Transverse colon (tissue), 4 donors: ENCODE data around the gene GRIN2A. TPM values are rescaled to one million over a fixed set of nuclear protein-coding genes. Genes with fewer than 3 reads are reported as not detected.

Source experiments
- DNase-seq: peaks from one replicate; pipeline ENCODE4 v3.0.0-alpha.2; 2019
- H3K27ac ChIP-seq, 4 donors: fragments of 200-600 bp; sonication (generic); 2 replicates each; pipeline ENCODE4 v1.5.1; 2016 to 2018; ENCODE audit warnings: inconsistent platforms in 4 of 4
- H3K27me3 ChIP-seq: fragments of 200-600 bp; sonication (generic); 2 replicates; pipeline ENCODE4 v1.5.1; 2017; ENCODE audit warnings: inconsistent platforms
- H3K36me3 ChIP-seq, 4 donors: fragments of 200-600 bp; sonication (generic); 2 replicates each; pipeline ENCODE4 v1.5.1; 2017 to 2019; ENCODE audit warnings: inconsistent platforms in 4 of 4
- H3K4me1 ChIP-seq, 4 donors: fragments of 200-600 bp; sonication (generic); 2 replicates each; pipeline ENCODE4 v1.5.1; 2017 to 2020; ENCODE audit warnings: inconsistent platforms in 4 of 4
- H3K4me3 ChIP-seq, 4 donors: fragments of 200-600 bp; sonication (generic); 1 replicate in 1 of 4; 2 replicates in 3 of 4; pipeline versions ENCODE4 v1.5.1 to v1.6.1; 2017 to 2019; ENCODE audit warnings: inconsistent platforms in 4 of 4
- H3K9me3 ChIP-seq, 2 donors: fragments of 200-600 bp; sonication (generic); 2 replicates each; pipeline ENCODE4 v1.5.1; 2017 to 2019; ENCODE audit warnings: inconsistent platforms in 2 of 2
- EP300 ChIP-seq: sonication (generic); formaldehyde crosslinking; IDR thresholded peaks from one replicate; pipeline ENCODE4 v1.6.1; 2017; ENCODE audit warnings: antibody characterized with exemption, low read depth
- POLR2A ChIP-seq: fragments of 450-650 bp; IDR thresholded peaks from one replicate; pipeline ENCODE4 v1.6.1; 2016; ENCODE audit warnings: antibody characterized with exemption, mild to moderate bottlenecking, moderate library complexity
- POLR2AphosphoS5 ChIP-seq, 3 donors: sonication (generic); formaldehyde crosslinking; IDR thresholded peaks; one replicate each; pipeline ENCODE4 v1.6.1; 2016; ENCODE audit warnings: antibody characterized with exemption in 3 of 3
- WGBS, 2 donors: methylation state at CpG; one replicate each; pipeline ENCODE4 v1.1.5; 2018; ENCODE audit warnings: low coverage in 1 of 2; 5-methylcytosine and 5-hydroxymethylcytosine counted together
- in situ Hi-C, 4 donors: fragments of 200-750 bp; cut with MboI; loops; one replicate each; pipeline versions ENCODE4 v1.15.0 to v1.15.1; 2017; ENCODE audit warnings: low sequenced_read_pairs in 3 of 4, low pct_ligation_motif_present in 1 of 4, low pct_unique_long_range_greater_than_20kb in 1 of 4
- intact Hi-C: fragments of 100-400 bp; cut with DNase I; formaldehyde crosslinking; loops from one replicate; pipeline ENCODE4 v1.15.1; 2023; ENCODE audit warnings: low total_unique reads
- total RNA-seq, 4 donors: library from RNA; depleted of rRNA; stranded (reverse); fragments of >200 nt; gene quantifications; one replicate each; pipeline ENCODE4 v1.1.0, GENCODE V29; 2016
- TF ChIP-seq, protein P1 (sequence below), 5 experiments: fragments of 200-600 bp in 3 of 5; fragments of 450-650 bp in 2 of 5; sonication (generic) in 3 of 5; IDR thresholded peaks; 1 replicate in 2 of 5; 2 replicates in 3 of 5; pipeline ENCODE4 v1.5.1; 2016 to 2017; ENCODE audit warnings: antibody characterized with exemption in 5 of 5, inconsistent platforms in 3 of 5, mild to moderate bottlenecking in 2 of 5, moderate library complexity in 1 of 5

GRIN2A gene
- total RNA-seq, 4 donors from 2014 or later = 0.14 to 0.37 (median 0.18) TPM

GRCh38 chr16:9827062-9827752, 355.0 kb downstream of the GRIN2A start:
- TF ChIP-seq, protein P1, sequence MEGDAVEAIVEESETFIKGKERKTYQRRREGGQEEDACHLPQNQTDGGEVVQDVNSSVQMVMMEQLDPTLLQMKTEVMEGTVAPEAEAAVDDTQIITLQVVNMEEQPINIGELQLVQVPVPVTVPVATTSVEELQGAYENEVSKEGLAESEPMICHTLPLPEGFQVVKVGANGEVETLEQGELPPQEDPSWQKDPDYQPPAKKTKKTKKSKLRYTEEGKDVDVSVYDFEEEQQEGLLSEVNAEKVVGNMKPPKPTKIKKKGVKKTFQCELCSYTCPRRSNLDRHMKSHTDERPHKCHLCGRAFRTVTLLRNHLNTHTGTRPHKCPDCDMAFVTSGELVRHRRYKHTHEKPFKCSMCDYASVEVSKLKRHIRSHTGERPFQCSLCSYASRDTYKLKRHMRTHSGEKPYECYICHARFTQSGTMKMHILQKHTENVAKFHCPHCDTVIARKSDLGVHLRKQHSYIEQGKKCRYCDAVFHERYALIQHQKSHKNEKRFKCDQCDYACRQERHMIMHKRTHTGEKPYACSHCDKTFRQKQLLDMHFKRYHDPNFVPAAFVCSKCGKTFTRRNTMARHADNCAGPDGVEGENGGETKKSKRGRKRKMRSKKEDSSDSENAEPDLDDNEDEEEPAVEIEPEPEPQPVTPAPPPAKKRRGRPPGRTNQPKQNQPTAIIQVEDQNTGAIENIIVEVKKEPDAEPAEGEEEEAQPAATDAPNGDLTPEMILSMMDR (IDR thresholded peaks at IDR 0.05) = no peak
- no peak for TF ChIP-seq POLR2AphosphoS5 (IDR thresholded peaks at IDR 0.05)
- Histone ChIP-seq H3K27ac (no peak overlapping the region), H3K4me1 (no peaks in the 10 kb centered on the region), H3K27me3 (no peaks in the 10 kb centered on the region), H3K36me3 (no peaks in the 10 kb centered on the region), H3K9me3 (no peaks in the 10 kb centered on the region), H3K4me3 (no peak overlapping the region)
- 41 to 46% methylated on average over 7 to 9 of the region's 9 CpGs for WGBS, 2 donors
- DNase-seq = no peak
- in situ Hi-C loops = no loop called here
- intact Hi-C loops = no loop called here

GRCh38 chr16:9826656-9827055, 355.6 kb downstream of the GRIN2A start:
- Histone ChIP-seq H3K9me3 (no peaks in the 10 kb centered on the region), H3K4me3 (no peak overlapping the region), H3K4me1 (no peaks in the 10 kb centered on the region), H3K27me3 (no peaks in the 10 kb centered on the region), H3K36me3 (no peaks in the 10 kb centered on the region), H3K27ac (no peak overlapping the region)
- in situ Hi-C loops = no loop called here
- no peak for DNase-seq
- WGBS, 2 donors = 46 to 61% methylated on average over 2 of the region's 2 CpGs
- TF ChIP-seq EP300 (no peak), POLR2A (no peak), POLR2AphosphoS5 (IDR thresholded peaks at IDR 0.05) (no peak)
- TF ChIP-seq, protein P1 (IDR thresholded peaks at IDR 0.05) = no peak
- intact Hi-C loops = no loop called here

GRCh38 chr16:9824200-9825068, 357.8 kb downstream of the GRIN2A start:
- Histone ChIP-seq H3K27ac (no peak overlapping the region), H3K27me3 (no peaks in the 10 kb centered on the region), H3K9me3 (no peaks in the 10 kb centered on the region), H3K36me3 (no peaks in the 10 kb centered on the region), H3K4me1 (no peaks in the 10 kb centered on the region), H3K4me3 (no peak overlapping the region)
- intact Hi-C loops = no loop called here
- TF ChIP-seq EP300 (no peak), POLR2A (no peak), POLR2AphosphoS5 (IDR thresholded peaks at IDR 0.05) (no peak)
- TF ChIP-seq, protein P1 (IDR thresholded peaks at IDR 0.05) = no peak
- in situ Hi-C loops = no loop called here
- 74 to 76% methylated on average over 5 to 12 of the region's 12 CpGs for WGBS, 2 donors
- no peak for DNase-seq

- Histone ChIP-seq H3K27me3 (no peaks in the 10 kb centered on the region), H3K4me3 (no peak overlapping the region), H3K27ac (no peak overlapping the region), H3K36me3 (no peaks in the 10 kb centered on the region), H3K9me3 (no peaks in the 10 kb centered on the region), H3K4me1 (no peaks in the 10 kb centered on the region)
- intact Hi-C loops = no loop called here
- TF ChIP-seq, protein P1 (IDR thresholded peaks at IDR 0.05) = no peak
- TF ChIP-seq EP300 (no peak), POLR2A (no peak), POLR2AphosphoS5 (IDR thresholded peaks at IDR 0.05) (no peak)
- DNase-seq = no peak
- in situ Hi-C loops = no loop called here
- 71% methylated on average over 3 of the region's 3 CpGs; no CpG with 5 or more reads in 1 of the 2 donors for WGBS, 2 donors
Measured at GRCh38 chr16:9823510-9823909, 358.7 kb downstream of the GRIN2A start.
